Measurements from ENCODE around the gene C2CD3. TPM values are rescaled to one million over a fixed set of nuclear protein-coding genes. Genes with fewer than 3 reads are reported as not detected.

C2CD3 gene
- total and polyA plus RNA-seq, 9 of the 15 experiments (the other 6 are each of a cell fraction or from before 2014, with no cell fraction given) = 4.4 to 20.2 (median 15.4) TPM

GRCh38 chr11:73971175-73971719, 199.6 kb downstream of the C2CD3 start (continued):
- TF ChIP-seq ZBTB49 (CRISPR knock-in tag; IDR thresholded peaks at IDR 0.05; ENCODE audit: borderline replicate concordance) (no peak), ZNF282 (CRISPR knock-in tag; IDR thresholded peaks at IDR 0.05) (no peak), FOXK1 (CRISPR knock-in tag; IDR thresholded peaks at IDR 0.05; ENCODE audit: borderline replicate concordance) (no peak), ETS1 (conservative IDR thresholded peaks at IDR 0.05; ENCODE audit: control insufficient read depth, low read depth, low read length) (no peak), GTF2A2 (tag; IDR thresholded peaks at IDR 0.05) (no peak), ZNF785 (CRISPR knock-in tag; IDR thresholded peaks at IDR 0.05) (no peak), SUPT5H (IDR thresholded peaks at IDR 0.05) (peak; percentile 46), FOXK2 (conservative IDR thresholded peaks at IDR 0.05 in 1 of 2, IDR thresholded peaks at IDR 0.05 in 1 of 2; ENCODE audit: low read depth in 2 of 2) (no peak), ETV5 (CRISPR knock-in tag; IDR thresholded peaks at IDR 0.05; ENCODE audit: low read depth) (no peak), POLR2A (conservative IDR thresholded peaks at IDR 0.05) (peak; percentile 74), CAMTA2 (CRISPR knock-in tag; conservative IDR thresholded peaks at IDR 0.05) (no peak), ZBTB12 (CRISPR knock-in tag; IDR thresholded peaks at IDR 0.05) (no peak), SIN3B (IDR thresholded peaks at IDR 0.05; ENCODE audit: low read depth) (no peak), CC2D1A (IDR thresholded peaks at IDR 0.05) (no peak), ZNF586 (CRISPR knock-in tag; conservative IDR thresholded peaks at IDR 0.05) (no peak), MAFF (IDR thresholded peaks at IDR 0.05; ENCODE audit: low read length) (no peak), POLR2G (IDR thresholded peaks at IDR 0.05; ENCODE audit: low read depth, low read length) (0 out of 2 replicates have a peak, but pooled peaks have one; percentile 18), TFAM (CRISPR knock-in tag; conservative IDR thresholded peaks at IDR 0.05) (no peak), RCOR1 (IDR thresholded peaks at IDR 0.05; ENCODE audit: borderline replicate concordance in 1 of 2, low read depth in 2 of 2, low read length in 2 of 2) (no peak), TFE3 (CRISPR knock-in tag; IDR thresholded peaks at IDR 0.05) (no peak), ILF3 (IDR thresholded peaks at IDR 0.05; ENCODE audit: borderline replicate concordance) (0 out of 2 replicates have a peak, but pooled peaks have one; percentile 31), STAG1 (CRISPR knock-in tag; IDR thresholded peaks at IDR 0.05; ENCODE audit: borderline replicate concordance) (no peak), ZNF316 (IDR thresholded peaks at IDR 0.05) (no peak), NFIX (CRISPR knock-in tag; IDR thresholded peaks at IDR 0.05; ENCODE audit: low read depth) (no peak), MTA1 (IDR thresholded peaks at IDR 0.05; ENCODE audit: borderline replicate concordance) (no peak), RBM22 (IDR thresholded peaks at IDR 0.05; ENCODE audit: low read depth, low read length, poor library complexity, severe bottlenecking) (no peak)
